ENCODE data around the gene SLC10A6. TPM values are rescaled to one million over a fixed set of nuclear protein-coding genes. Genes with fewer than 3 reads are reported as not detected.

SLC10A6 gene
- total RNA-seq, 1 experiment from 2014 or later, result not detected

DNA sequence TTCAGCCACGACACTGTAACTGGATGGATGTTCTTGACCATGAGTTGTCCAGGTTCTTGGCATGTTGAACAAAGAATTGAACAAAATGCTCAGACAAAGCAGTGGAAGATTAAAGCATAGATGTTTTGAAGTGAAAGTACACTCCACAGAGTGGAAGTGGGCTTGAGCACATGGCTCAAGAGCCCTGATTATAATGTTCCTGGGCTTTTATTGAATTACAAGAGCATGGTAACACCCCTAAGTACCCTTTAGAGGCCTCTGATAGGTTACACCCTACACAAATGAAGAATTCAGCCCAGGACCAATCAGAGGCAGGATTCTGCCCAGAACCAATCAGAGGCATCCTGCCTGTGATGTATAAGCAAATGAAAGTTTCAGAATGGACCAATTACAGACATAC lies 33.5 kb downstream of the SLC10A6 start:
- TF ChIP-seq TCF7L2 (IDR thresholded peaks at IDR 0.05; ENCODE audit: low read depth, low read length), result no peak
- TF ChIP-seq, protein P1, sequence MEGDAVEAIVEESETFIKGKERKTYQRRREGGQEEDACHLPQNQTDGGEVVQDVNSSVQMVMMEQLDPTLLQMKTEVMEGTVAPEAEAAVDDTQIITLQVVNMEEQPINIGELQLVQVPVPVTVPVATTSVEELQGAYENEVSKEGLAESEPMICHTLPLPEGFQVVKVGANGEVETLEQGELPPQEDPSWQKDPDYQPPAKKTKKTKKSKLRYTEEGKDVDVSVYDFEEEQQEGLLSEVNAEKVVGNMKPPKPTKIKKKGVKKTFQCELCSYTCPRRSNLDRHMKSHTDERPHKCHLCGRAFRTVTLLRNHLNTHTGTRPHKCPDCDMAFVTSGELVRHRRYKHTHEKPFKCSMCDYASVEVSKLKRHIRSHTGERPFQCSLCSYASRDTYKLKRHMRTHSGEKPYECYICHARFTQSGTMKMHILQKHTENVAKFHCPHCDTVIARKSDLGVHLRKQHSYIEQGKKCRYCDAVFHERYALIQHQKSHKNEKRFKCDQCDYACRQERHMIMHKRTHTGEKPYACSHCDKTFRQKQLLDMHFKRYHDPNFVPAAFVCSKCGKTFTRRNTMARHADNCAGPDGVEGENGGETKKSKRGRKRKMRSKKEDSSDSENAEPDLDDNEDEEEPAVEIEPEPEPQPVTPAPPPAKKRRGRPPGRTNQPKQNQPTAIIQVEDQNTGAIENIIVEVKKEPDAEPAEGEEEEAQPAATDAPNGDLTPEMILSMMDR (IDR thresholded peaks at IDR 0.05), result no peak
- TF ChIP-seq, protein P2, sequence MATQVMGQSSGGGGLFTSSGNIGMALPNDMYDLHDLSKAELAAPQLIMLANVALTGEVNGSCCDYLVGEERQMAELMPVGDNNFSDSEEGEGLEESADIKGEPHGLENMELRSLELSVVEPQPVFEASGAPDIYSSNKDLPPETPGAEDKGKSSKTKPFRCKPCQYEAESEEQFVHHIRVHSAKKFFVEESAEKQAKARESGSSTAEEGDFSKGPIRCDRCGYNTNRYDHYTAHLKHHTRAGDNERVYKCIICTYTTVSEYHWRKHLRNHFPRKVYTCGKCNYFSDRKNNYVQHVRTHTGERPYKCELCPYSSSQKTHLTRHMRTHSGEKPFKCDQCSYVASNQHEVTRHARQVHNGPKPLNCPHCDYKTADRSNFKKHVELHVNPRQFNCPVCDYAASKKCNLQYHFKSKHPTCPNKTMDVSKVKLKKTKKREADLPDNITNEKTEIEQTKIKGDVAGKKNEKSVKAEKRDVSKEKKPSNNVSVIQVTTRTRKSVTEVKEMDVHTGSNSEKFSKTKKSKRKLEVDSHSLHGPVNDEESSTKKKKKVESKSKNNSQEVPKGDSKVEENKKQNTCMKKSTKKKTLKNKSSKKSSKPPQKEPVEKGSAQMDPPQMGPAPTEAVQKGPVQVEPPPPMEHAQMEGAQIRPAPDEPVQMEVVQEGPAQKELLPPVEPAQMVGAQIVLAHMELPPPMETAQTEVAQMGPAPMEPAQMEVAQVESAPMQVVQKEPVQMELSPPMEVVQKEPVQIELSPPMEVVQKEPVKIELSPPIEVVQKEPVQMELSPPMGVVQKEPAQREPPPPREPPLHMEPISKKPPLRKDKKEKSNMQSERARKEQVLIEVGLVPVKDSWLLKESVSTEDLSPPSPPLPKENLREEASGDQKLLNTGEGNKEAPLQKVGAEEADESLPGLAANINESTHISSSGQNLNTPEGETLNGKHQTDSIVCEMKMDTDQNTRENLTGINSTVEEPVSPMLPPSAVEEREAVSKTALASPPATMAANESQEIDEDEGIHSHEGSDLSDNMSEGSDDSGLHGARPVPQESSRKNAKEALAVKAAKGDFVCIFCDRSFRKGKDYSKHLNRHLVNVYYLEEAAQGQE (IDR thresholded peaks at IDR 0.05; ENCODE audit: insufficient read depth in 1 of 2, low read depth in 2 of 2, low read length in 1 of 2), result no peak
- no peak for TF ChIP-seq POLR2AphosphoS5 (IDR thresholded peaks at IDR 0.05; ENCODE audit: low read depth, low read length)
- TF ChIP-seq SIN3A (IDR thresholded peaks at IDR 0.05; ENCODE audit: borderline replicate concordance, insufficient read depth, low read depth, low read length), result no peak
- DNase-seq (ENCODE audit: low read depth, low spot score), result no peak

DNA sequence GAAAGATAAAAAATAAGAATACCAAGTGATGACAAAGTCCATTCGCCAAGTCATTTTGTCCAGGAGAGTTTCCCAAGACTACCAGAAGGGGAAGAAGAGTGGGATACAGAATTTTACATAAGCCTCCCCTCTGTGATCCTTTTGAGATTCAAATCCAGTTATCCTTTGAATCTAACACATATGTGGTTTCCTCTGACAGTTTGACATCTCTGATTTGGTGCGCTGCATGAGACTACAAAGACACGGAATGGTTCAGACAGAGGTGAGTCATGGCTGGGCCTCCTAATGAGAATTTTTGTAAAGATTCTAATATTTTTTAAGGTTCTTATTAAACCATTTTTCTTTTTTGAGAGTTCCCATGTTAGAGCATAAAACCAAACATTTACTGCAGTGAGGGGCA lies 38.3 kb downstream of the SLC10A6 start:
- H3K4me3 ChIP-seq (ENCODE audit: low read depth in 2 of 2, low read length in 2 of 2), result no peak overlapping the region
- TF ChIP-seq, protein P1 (IDR thresholded peaks at IDR 0.05), result no peak
- TF ChIP-seq, protein P2 (IDR thresholded peaks at IDR 0.05; ENCODE audit: insufficient read depth in 1 of 2, low read depth in 2 of 2, low read length in 1 of 2), result no peak
- no peak for TF ChIP-seq POLR2AphosphoS5 (IDR thresholded peaks at IDR 0.05; ENCODE audit: low read depth, low read length)
- no peak for TF ChIP-seq TCF7L2 (IDR thresholded peaks at IDR 0.05; ENCODE audit: low read depth, low read length)
- no peak for TF ChIP-seq SIN3A (IDR thresholded peaks at IDR 0.05; ENCODE audit: borderline replicate concordance, insufficient read depth, low read depth, low read length)
- intact Hi-C loops (cut with micrococcal nuclease; ENCODE audit: unreplicated experiment), result no loop called here
- ATAC-seq, result no peak
- in situ Hi-C loops (cut with HindIII; ENCODE audit: low pct_unique_long_range_greater_than_20kb, low sequenced_read_pairs), result no loop called here
- no peaks in the 10 kb centered on the region for H3K4me1 ChIP-seq (ENCODE audit: control insufficient read depth, insufficient read depth, low read length)
- H3K9me3 ChIP-seq (ENCODE audit: control insufficient read depth, insufficient read depth, low read depth, low read length), result no peaks in the 10 kb centered on the region; the same call in 1 of the 2 replicates
- H3K27me3 ChIP-seq (ENCODE audit: control insufficient read depth, insufficient read depth, low read length), result no peaks in the 10 kb centered on the region
- H3K36me3 ChIP-seq (ENCODE audit: control insufficient read depth, insufficient read depth, low read length), result peaks cover 2% of the 10 kb centered on the region; the same call in 1 of the 2 replicates
- no peak for DNase-seq (ENCODE audit: low read depth, low spot score)
- CTCF ChIA-PET, result no interaction called here
- no TSS peak for BruUV-seq (replicated peaks)
- POLR2A ChIA-PET, result no interaction called here
- H3K27ac ChIP-seq (ENCODE audit: low read length), result no peak overlapping the region

More for the DNA sequence above, 33.5 kb downstream of the SLC10A6 start:
- Histone ChIP-seq H3K27ac (ENCODE audit: low read length) (no peak overlapping the region), H3K27me3 (ENCODE audit: control insufficient read depth, insufficient read depth, low read length) (no peaks in the 10 kb centered on the region), H3K36me3 (ENCODE audit: control insufficient read depth, insufficient read depth, low read length) (no peaks in the 10 kb centered on the region), H3K4me1 (ENCODE audit: control insufficient read depth, insufficient read depth, low read length) (no peaks in the 10 kb centered on the region), H3K9me3 (ENCODE audit: control insufficient read depth, insufficient read depth, low read depth, low read length) (no peaks in the 10 kb centered on the region; the same call in 1 of the 2 replicates), H3K4me3 (ENCODE audit: low read depth in 2 of 2, low read length in 2 of 2) (no peak overlapping the region)
- intact Hi-C loops (cut with micrococcal nuclease; ENCODE audit: unreplicated experiment) (no loop called here), in situ Hi-C loops (cut with HindIII; ENCODE audit: low pct_unique_long_range_greater_than_20kb, low sequenced_read_pairs) (no loop called here)
- BruUV-seq (replicated peaks), result no TSS peak
- ChIA-PET POLR2A (no interaction called here), CTCF (no interaction called here)
- ATAC-seq, result no peak
